HG03175 (cell line): ENCODE measurements around the gene ZNF536.
"Not testable (repeated sequence)": the region's sequence is repeated elsewhere in the genome, so short reads cannot be mapped to it uniquely, and the experiment has no call there.

ENCODE experiments used
- ATAC-seq: cut with Tn5 transposase; IDR thresholded peaks from one replicate; pipeline ENCODE4 v1.9.1; 2021; ENCODE audit warnings: mild to moderate bottlenecking, moderate library complexity; ENCODE audit not compliant: unreplicated experiment

Gene ZNF536

GRCh38 chr19:30471441-30471840 is 99.3 kb downstream of the ZNF536 start:
- ATAC-seq = no peak

DNA sequence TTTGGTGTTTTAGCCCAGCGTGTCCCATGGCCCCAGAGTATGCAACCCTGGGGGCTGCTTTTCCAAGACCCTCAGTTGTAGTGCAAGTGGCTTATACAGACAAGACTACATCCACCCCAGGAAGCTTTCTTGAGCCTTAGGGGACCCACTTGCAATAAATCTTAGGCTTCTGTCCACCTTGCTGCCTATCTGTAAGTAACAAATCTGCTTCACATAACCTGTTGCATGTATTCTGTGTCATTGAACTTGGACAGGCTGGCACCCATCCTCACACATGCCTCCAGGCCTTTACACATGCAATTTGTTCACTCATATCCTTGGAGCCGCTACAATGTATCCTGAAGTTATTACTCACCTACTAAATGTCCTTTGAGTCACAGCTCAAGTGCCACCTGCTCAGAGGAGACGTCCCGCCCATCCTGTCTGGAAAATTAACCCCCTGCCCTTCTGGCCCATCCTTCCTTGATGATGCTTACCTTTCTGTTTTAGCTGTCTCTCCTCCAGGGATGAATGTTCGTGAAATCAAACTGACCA is 101.2 kb downstream of the ZNF536 start:
- ATAC-seq = no peak

DNA sequence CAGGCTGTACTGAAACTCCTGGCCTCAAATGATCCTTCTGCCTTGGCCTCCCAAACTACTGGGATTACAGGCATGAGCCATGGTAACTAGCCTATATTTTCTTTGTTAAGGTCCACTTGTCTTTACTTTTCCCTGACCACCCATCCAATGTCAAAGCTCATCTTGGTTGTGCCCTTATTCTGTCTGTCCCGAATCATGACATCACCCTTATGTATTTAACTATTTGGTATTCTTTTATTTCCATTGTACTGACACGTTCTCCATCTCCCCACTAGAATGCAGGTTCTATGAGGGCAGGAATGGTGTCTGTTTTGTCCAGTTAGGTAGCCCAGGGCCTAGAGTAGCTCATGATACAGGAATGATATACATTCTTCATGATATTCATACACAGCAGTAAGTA is 104.8 kb downstream of the ZNF536 start:
- no peak for ATAC-seq

DNA sequence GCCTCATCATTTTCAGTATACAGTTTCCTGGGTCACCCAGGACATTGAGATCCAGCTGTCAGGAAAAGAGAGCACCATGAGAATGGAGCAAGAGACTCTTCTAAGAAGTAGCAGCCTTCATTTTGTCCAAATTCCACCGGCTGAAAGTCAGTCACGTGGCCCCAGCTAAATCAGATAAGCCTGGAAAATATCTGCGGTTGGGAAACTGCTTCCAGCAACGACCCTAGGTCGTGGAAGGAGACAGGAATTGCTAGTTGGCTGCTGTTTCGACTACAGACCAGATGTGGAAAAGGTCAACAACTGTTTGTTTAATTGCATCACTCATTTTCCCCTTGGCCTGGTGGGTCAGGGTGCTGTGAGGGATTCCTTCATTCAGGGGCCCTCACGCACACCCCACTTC is 107.0 kb downstream of the ZNF536 start:
- ATAC-seq = no peak

DNA sequence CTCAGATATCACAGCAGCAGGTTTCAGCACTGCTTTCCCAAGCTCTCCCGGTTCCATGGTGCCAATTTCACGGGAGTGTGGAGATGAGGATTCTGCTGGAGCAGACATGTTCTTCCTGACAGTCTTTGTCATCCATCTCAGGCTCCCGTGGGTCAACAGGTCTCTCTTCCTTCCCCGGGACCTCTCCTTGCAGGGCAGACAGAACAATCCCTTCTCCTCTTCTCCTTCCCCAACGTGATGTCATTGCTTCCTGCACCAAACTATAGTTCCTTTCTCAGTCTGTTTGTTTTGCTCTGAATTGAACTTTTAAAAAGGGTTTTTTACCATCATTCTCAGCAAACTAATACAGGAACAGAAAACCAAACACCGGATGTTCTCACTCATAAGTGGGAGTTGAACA is 107.9 kb downstream of the ZNF536 start:
- no peak for ATAC-seq

GRCh38 chr19:30481063-30481462 is 108.9 kb downstream of the ZNF536 start:
- no peak for ATAC-seq

DNA sequence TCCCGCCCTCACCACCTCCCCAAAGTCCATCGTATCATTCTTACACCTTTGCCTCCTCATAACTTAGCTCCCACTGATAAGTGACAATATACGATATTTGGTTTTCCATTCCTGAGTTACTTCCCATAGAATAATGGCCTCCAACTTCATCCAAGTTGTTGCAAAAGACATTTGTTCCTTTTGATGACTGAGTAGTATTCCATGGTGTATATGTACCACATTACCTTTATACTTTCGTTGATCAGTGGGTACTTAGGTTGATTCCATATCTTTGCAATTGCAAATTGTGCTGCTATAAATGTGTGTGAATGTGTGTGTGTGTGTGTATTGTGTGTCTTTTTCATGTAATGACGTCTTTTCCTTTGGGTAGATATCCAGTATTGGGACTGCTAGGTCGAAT is 109.6 kb downstream of the ZNF536 start:
- no peak for ATAC-seq

DNA sequence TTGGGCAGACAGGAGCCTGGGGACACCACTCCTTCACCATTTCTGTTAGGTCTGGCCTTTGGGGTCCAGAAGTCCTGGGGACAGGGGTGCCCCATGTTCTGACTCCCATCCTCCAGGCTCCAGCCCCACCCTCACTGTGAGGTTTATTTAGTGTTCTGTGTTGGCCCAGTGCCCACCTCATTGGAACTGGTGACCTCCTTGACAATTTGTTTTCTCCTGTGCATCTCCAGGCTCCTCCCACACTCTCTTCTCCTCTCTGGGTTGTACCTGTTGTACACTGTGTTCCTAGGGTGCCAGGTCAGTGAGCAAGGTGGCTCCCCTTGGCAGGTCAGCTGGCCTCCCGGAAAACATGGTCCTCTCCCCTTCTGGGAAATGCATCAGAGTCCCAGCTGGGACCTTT is 110.8 kb downstream of the ZNF536 start:
- no peak for ATAC-seq

DNA sequence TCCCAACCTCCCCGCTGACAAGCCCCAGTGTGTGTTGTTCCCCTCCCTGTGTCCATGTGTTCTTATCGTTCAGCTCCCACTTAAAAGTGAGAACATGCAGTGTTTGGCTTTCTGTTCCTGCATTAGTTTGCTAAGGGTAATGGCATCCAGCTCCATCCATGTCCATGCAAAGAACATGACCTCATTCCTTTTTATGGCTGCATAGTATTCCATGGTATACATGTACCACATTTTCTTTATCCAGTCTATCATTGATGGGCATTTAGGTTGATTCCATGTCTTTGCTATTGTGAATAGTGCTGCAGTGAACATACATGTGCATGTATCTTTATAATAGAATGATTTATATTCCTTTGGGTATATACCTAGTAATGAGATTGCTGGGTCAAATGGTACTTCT is 114.1 kb downstream of the ZNF536 start:
- not testable (repeated sequence) for ATAC-seq

DNA sequence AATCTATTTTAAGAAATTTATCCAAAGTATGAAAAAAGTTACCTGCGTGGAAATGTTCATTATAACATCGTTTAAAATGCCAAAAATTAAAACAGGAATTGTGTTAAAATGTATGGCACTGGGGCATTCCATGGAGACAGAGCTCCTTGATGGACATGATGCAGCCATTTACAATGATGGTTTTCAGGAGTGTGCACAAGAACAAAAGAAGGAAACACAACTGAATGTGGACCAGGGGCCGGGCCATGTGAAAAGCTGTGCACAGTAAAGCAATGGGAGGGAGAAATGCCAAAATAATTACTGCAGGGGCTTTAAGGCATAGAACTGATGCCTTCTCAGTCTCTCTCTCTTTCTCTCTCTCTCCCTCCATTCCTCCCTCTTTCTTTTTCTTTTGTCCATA is 115.0 kb downstream of the ZNF536 start:
- ATAC-seq = no peak

- no peak for ATAC-seq
Measured at GRCh38 chr19:30488191-30488590, 116.0 kb downstream of the ZNF536 start.

DNA sequence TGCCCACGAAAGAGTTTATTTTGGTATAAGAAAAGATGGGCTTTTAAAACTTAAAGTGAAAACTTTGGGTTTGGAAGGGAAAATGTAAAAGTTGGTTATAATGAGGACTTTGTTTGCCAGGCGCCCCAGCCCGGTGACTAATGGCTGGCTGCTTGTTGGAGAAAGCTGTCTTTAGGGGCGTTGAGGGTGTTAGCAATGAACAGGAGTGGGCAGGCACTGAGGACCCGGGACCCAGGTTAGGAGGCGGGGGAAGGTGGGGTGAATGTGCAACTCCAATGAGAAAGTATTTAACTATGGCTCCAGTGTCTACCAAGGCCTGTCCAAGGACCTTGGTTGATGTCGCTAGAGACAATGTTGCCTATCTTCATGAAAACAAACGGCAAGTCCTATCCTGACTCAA is 118.6 kb downstream of the ZNF536 start:
- ATAC-seq = no peak

- no peak for ATAC-seq
Measured at GRCh38 chr19:30492586-30493270, 120.5 kb downstream of the ZNF536 start.

DNA sequence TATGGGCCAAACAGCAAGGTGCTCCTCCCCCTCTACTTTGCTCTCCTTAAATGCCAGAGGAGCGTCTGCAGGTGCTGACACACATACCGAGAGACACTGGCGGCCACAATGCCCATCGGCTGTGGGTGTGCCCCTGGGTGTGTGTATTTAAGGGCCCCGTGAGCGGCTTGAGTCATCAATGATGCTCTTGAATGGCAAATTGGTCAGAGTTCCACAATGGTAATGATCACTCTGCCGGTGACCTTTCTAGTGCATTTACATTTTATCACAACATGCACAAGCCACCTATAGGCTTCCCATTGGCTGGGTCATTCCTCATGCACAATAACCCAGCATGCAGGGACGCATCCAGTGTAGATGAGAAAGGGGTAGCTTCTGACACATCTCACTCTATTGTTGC is 124.8 kb downstream of the ZNF536 start:
- ATAC-seq = no peak

DNA sequence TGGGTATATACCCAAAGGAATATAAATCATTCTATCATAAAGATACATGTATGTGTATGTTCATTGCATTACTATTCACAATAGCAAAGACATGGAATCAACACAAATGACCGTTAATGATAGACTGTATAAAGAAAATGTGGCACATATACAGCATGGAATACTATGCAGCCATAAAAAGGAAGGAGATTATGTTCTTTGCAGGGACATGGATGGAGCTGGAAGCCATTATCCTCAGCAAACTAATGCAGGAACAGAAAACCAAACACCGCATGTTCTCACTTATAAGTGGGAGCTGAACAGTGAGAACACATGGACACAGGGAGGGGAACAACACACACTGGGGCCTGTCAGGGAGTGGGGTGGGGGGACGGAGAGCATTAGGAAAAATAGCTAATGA is 125.9 kb downstream of the ZNF536 start:
- not testable (repeated sequence) for ATAC-seq

DNA sequence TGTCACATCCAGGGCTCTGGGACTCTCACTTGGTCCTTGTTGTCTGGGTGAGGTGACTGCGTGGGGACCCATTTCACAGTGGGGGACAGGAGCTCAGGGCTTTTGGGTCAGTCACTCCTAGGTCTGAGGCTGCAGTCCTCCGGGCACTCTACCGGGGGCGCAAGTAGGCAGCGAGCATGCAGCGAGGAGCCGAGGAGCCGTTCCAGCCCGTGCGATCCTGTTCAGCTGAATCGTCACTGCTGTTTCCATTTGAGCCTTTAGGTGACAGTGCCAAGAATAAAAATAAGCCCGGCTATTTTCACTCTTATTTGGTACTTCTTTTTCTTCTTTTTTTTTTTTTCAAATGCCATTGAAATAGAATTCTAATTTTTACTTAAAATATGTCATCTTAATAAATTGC is 126.5 kb downstream of the ZNF536 start:
- ATAC-seq = no peak

GRCh38 chr19:30504272-30504671 is 132.1 kb downstream of the ZNF536 start:
- no peak for ATAC-seq

- ATAC-seq = no peak
Measured at GRCh38 chr19:30512176-30513081, 140.2 kb downstream of the ZNF536 start.

- no peak for ATAC-seq
Measured at GRCh38 chr19:30513082-30513411, 140.9 kb downstream of the ZNF536 start.

- ATAC-seq = no peak
Measured at GRCh38 chr19:30516111-30516510, 143.9 kb downstream of the ZNF536 start.

DNA sequence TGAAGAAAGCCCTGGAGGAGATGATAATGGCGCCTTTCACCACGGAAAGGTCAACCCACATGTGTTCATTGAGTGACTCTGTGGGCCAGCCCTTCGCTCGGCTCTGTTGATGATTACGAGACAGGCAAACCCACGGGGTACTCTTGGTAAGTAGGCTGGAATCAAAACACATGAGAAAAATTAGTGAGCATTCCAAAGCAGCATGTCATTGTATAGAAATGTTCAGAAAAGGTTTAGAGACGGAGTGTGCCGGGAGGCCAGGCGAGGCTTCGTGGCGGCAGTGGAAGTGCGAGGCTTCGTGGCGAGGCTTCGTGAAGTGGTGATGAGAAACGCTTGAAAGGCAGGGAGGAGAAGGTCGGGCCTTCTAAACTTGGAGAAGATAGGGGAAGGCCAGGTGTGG is 144.3 kb downstream of the ZNF536 start:
- ATAC-seq = no peak

DNA sequence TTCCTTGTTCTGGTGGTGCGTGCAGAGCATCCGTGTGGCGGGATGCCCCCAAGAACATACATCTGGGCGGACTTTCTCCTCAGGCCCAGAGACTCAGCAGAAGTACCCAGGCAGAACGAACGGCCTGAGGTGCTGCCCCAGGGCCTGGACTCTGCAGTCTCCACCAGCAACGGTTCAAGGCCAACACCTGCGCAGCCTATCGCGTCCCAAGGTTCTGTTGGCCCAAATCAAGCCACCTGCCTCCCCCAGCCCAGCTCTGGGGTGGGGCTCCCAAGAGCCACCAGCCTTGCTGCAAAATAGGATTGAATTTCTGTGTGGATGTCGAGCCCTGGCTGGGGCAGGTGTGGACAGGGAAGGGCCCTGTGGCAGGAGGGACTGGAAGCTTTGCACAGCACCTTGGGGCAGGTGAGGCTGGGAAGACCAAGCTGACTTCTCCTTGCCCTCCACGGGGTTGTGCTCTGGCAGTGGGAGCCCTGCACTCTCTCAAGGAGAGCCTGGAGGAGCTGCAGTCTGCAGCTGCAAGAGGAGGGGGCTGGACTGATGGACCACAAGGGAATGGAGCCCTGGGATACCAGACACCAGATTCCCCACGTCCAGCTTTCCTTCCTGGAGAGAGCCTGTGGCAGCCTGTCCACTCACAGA is 146.9 kb downstream of the ZNF536 start:
- ATAC-seq = no peak
